ENCODE data around the gene TNS4. TPM values are rescaled to one million over a fixed set of nuclear protein-coding genes. Genes with fewer than 3 reads are reported as not detected.

The TNS4 gene
- total RNA-seq, 1 experiment from 2014 or later = 36.6 TPM

DNA sequence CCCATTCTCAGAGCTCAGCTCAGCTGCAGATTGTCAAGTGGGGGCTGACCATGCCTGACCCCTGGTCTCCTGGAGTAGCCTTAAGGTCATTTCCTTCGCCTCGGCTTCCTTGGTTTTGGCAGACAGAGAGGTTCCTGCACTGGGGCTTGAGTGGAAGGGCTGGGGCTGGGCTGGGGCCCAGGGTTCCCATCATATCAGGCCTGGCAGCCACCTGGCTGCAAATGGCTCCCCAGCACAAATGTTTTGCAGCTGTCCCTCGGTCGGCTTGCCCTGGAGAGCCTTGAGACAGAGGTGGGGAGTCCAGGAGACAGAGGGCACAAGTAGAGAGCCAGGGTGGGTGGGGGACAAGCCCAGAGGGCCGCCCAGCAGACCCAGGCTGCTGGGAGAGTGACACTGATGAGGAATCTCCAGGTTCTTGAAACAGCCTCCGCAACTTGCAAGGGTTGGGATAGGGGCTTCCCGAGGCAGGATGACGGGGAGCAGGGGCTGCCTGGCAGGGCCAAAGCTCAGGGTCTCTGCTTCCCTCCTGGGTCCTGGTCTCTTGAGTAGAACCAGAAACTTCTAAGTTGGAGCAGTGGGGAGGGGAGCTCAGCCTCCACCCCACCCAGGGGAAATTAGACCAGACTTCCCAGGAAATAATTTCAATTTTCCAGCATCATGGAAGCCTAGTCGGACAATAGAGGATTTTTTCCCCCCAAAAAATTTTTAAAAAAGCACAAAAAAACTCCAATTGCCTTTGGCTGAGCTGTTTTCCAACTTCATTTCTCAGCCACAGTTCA is 38.9 kb downstream of the TNS4 start:
- Histone ChIP-seq H4K20me1 (ENCODE audit: insufficient read depth) (no peaks in the 10 kb centered on the region), H3K36me3 (ENCODE audit: control insufficient read depth in 1 of 2, insufficient read depth in 2 of 2, low read length in 2 of 2) (no peaks in the 10 kb centered on the region), H3K9me2 (ENCODE audit: insufficient read depth) (no peaks in the 10 kb centered on the region), H3K4me2 (ENCODE audit: low read length) (no peak overlapping the region), H3K27me3 (ENCODE audit: insufficient read depth, low read length) (no peaks in the 10 kb centered on the region), H2AFZ (ENCODE audit: low read depth, low read length, poor library complexity, severe bottlenecking) (no peak overlapping the region), H3K9ac (ENCODE audit: low read length) (no peak overlapping the region), H3K4me3 (replicated peaks in 1 of 2; ENCODE audit: low read depth in 1 of 2, low read length in 2 of 2) (no peak overlapping the region), H3K79me2 (ENCODE audit: insufficient read depth, low read length) (no peaks in the 10 kb centered on the region), H3K4me1 (ENCODE audit: control insufficient read depth in 1 of 2, insufficient read depth in 2 of 2, low read length in 2 of 2) (peaks cover 0 to 4% of the 10 kb centered on the region in 2 experiments; a peak in 1 of 4 replicates), H3K9me3 (ENCODE audit: control insufficient read depth in 1 of 2, insufficient read depth in 1 of 2, low read depth in 1 of 2, low read length in 2 of 2) (no peaks in the 10 kb centered on the region), H3K27ac (ENCODE audit: low read depth, low read length) (no peak overlapping the region)
- no peak for ATAC-seq
- no peak for TF ChIP-seq RAD21 (IDR thresholded peaks at IDR 0.05; ENCODE audit: low read depth)
- no peak for TF ChIP-seq ZNF274 (IDR thresholded peaks at IDR 0.05; ENCODE audit: low read depth, low read length)
- TF ChIP-seq EZH2 (IDR thresholded peaks at IDR 0.05) = no peak
- TF ChIP-seq REST (IDR thresholded peaks at IDR 0.05; ENCODE audit: low read depth) = no peak
- TF ChIP-seq JUND (IDR thresholded peaks at IDR 0.05) = no peak
- TF ChIP-seq TCF7L2 (IDR thresholded peaks at IDR 0.05; ENCODE audit: borderline replicate concordance, extremely low read depth, insufficient read depth, insufficient read length) = no peak
- no peak for TF ChIP-seq CEBPB (IDR thresholded peaks at IDR 0.05; ENCODE audit: low read depth)
- TF ChIP-seq SP1 (IDR thresholded peaks at IDR 0.05; ENCODE audit: low read depth) = no peak
- no peak for TF ChIP-seq SIN3A (IDR thresholded peaks at IDR 0.05; ENCODE audit: low read depth)
- TF ChIP-seq, protein P1, sequence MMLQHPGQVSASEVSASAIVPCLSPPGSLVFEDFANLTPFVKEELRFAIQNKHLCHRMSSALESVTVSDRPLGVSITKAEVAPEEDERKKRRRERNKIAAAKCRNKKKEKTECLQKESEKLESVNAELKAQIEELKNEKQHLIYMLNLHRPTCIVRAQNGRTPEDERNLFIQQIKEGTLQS (IDR thresholded peaks at IDR 0.05) = no peak
- no peak for TF ChIP-seq CBX3 (IDR thresholded peaks at IDR 0.05; ENCODE audit: low read depth)
- no peak for TF ChIP-seq POLR2A (IDR thresholded peaks at IDR 0.05; ENCODE audit: borderline replicate concordance, extremely low read depth, insufficient read depth, insufficient read length)
- TF ChIP-seq EZH2phosphoT487 (IDR thresholded peaks at IDR 0.05; ENCODE audit: borderline replicate concordance) = no peak
- no TSS peak for BruUV-seq (replicated peaks)
- ChIA-PET CTCF (interaction anchor here (1.5 kb wide), 1 partner anchor 12 kb away, joined by 4 read pairs; no protein-coding TSS in a partner anchor), RAD21 (ENCODE audit: low non-redundant PET in 1 of 2, low total read pairs in 2 of 2, uncharacterized antibody in 2 of 2, unreplicated experiment in 2 of 2) (no interaction called here), POLR2A (no interaction called here)
- intact Hi-C loops (cut with micrococcal nuclease) = no loop called here
- DNase-seq (ENCODE audit: low read depth, low spot score) = no peak
